SK-N-DZ (cell line): ENCODE data around the gene RCAN1.
A peak's percentile ranks its signal among the peaks of the same experiment; 100 is the strongest.

ENCODE experiments used
- DNase-seq: peaks from one replicate; pipeline ENCODE4 v3.0.0-alpha.2; 2015; ENCODE audit warnings: low spot score

RCAN1 gene

DNA sequence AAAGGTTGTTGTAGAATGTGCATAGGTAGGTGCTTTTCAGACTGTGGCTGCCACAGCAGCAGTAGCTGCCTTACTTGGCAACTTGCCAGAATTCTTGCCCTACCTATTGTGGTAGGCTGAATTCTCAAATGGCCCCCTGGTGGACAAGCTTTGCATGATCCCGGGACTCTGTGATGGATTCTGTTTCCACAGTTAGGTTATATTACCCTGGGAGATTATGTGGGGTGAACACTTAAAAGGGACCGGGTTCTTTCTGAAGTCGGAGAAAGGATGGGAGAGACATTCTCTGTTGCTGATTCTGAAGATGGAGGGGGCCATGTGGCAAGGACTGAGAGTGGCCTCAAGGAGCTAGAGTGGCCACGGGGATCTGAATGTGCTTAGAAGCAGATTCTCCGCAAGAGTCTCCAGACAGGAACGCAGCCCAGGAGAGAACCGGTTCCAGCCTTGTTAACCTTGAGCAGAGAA, 70.8 kb downstream of the RCAN1 start:
- DNase-seq: peak; percentile 51

GRCh38 chr21:34543017-34543416, 71.9 kb downstream of the RCAN1 start:
- no peak for DNase-seq

GRCh38 chr21:34540206-34540605, 74.7 kb downstream of the RCAN1 start:
- no peak for DNase-seq

GRCh38 chr21:34537838-34538237, 77.1 kb downstream of the RCAN1 start:
- DNase-seq: no peak

DNA sequence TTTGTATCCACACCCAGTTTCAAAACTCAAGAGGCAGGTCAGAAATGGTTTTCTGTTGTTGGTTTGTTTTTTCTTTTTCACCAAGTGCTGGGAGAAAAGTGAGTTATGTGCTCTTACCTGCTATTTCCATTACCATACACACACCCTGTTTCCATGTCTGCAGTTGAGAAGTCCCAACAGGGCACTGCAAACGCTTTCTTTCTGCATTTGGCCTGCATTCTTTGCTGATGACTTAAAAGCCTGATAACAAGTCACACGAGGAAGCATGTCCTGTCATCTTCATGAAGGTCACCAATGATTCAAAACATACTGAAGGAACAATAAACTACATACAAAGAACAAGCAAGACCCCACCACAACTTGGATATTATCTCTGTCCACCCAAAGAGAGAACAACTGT, 78.1 kb downstream of the RCAN1 start:
- no peak for DNase-seq

DNA sequence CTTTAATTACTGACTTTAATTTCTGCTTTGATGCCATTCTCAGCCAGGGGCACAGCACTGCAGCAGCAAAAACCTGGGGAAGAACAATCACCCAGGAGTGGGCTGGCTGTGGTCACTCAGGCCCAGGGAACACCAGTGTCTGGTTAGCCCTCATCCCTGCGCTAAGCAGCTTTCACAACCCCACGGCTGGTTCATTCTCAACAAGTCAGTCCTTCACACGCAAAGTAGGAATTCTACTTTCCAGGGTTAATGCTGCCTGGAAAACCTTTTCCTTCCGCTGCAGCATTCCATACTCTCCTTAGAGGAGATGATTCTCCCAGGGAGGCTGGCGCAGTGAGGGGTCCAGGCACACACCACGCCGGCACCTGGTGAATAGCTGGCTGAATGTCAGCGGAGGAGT, 78.6 kb downstream of the RCAN1 start:
- no peak for DNase-seq

- DNase-seq: no peak
These were observed 79.0 kb downstream of the RCAN1 start for GRCh38 chr21:34535886-34536285.

- no peak for DNase-seq
These were observed 80.4 kb downstream of the RCAN1 start for GRCh38 chr21:34534522-34534921.

- no peak for DNase-seq
These were observed 81.0 kb downstream of the RCAN1 start for GRCh38 chr21:34533938-34534337.

DNA sequence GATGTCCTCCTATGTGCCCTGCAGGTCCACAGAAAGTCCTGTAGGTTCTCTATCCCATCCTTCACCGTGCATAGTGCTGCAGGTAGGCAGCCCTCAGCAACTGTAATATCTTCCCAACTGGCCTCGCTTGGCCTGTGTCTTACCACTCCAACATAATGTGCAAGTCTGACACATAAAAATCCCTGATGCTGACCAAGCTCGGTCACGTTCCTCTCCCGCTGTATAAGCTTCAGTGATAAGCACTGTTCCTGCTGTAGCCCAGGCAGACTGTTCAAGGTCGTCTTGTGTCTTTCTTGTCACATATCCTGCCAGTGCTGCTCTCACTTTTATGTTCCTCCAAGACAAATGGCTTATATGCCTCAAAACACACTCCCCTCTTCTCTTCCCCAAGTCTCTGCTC, 83.5 kb downstream of the RCAN1 start:
- no peak for DNase-seq

- DNase-seq: no peak
These were observed 84.7 kb downstream of the RCAN1 start for GRCh38 chr21:34530261-34530660.

- no peak for DNase-seq
These were observed 86.8 kb downstream of the RCAN1 start for GRCh38 chr21:34528131-34528561.

GRCh38 chr21:34526618-34527290, 88.2 kb downstream of the RCAN1 start:
- no peak for DNase-seq

DNA sequence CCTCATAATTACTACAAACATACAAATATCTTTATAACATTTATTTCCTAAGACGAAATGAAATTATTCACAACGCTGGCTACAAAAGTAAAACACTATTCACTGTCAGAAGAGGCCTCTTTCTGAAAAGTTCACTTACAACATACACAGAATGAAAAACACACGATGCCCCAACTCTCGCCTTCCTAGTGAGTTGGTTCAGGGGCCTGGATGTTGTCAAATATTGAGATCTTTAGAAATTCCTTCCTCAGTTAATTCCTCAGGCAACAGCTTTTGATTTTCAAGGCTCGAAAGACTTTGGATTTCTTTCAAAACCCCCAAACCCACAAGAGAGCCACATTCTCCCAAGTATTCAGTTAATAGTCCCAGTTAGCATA, 88.7 kb downstream of the RCAN1 start:
- DNase-seq: no peak

GRCh38 chr21:34524646-34525601, 90.0 kb downstream of the RCAN1 start:
- DNase-seq: no peak

DNA sequence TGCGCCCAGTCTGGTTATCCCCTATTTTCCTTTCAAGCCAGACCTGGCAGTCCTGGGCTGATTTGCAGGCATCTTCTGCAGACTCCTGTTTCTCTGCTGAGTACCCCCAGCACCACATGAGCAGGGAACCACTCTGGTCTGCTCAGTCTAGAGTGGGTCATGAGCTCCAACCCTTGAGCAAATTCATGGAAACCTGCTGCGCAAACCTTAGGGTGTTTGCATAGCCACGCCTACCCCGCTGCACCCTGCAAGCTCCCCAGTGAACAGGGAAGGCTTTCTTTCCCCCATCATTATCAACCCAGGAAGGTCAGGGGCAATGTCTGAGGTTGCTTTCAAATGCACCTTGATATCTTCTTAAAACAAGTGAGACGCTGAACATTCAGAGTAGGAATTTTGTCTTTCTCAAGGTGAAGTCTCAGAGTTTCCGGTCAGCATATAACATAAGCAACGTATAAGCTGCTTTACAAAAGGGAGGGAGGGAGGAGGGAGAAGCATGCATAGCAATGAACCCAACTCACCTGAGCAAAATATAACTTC, 91.8 kb downstream of the RCAN1 start:
- DNase-seq: no peak

DNA sequence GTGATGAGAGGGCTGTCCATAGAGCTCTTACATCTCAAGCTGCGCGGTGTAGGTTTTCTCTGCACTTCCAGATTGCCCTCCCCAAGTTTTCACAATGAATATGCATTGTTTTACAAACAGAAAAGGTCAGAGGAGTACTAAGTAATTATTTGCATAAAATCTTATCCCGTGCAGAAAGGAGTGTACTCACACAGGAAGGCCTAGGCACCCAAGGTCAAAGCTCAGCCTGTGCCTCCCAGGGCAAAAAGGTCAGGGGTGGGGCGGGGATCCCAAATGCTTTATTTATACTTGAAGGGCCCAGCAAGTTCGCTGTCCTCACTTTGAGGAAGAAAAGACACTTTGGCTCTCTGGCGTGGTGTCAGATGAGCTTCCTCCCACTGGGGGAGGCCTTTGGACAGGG, 92.6 kb downstream of the RCAN1 start:
- DNase-seq: no peak

DNA sequence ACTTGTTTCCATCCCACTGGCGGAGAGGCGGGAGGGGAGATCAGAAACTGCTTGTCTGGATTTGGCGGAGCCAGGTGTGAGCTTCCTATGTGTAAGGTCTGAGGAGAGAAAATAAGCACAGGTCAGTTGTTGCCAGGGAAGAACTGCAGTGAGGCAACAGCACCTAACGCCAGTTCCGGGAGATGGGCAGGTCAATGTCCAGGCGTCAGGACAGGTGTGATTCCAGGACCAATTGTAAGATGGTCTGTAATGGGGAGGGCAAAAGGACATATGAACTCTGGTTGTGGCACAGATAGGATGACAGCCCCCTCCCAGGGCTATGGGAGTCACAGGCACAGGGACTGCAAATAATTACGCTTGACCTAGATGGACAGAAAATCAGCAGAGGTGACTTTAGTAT, 93.4 kb downstream of the RCAN1 start:
- no peak for DNase-seq

DNA sequence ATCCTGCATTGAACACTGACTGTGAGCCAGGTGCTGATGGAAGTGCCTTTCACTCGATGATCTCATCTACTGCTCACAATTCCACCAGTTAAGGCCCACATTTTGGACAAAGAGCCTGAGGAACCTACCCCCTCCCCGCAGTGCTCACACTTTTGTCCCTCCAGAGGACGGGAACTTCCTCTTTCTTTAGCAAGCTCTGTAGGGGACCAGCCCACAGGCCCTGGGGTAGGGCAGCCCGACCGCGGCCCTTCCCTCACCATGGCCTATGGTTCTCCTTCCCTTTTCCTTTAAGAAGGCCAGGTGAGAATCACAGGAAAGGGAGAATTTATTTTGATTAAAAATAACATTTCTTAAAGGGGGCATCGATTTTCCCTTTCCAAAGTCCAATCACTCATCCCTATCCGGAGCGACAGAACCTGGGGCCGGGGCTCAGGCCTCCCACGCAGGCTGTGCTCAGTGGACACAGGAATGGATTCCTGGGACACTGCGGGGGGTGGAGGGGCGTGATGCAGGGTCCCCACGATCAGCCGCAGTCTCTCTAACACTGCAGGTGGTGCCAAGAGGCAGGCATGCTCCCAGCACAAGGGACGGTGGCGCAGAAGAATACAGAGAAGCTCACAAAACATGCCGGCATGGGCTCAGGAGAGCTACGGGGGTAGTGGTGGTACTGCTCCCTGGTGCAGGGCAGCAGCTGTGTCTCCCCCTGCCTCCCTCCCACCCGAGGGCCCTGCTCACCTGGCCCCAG, 94.0 kb downstream of the RCAN1 start:
- no peak for DNase-seq

- no peak for DNase-seq
These were observed 94.6 kb downstream of the RCAN1 start for GRCh38 chr21:34520281-34520680.

- DNase-seq: no peak
These were observed 95.2 kb downstream of the RCAN1 start for GRCh38 chr21:34519694-34520093.

DNA sequence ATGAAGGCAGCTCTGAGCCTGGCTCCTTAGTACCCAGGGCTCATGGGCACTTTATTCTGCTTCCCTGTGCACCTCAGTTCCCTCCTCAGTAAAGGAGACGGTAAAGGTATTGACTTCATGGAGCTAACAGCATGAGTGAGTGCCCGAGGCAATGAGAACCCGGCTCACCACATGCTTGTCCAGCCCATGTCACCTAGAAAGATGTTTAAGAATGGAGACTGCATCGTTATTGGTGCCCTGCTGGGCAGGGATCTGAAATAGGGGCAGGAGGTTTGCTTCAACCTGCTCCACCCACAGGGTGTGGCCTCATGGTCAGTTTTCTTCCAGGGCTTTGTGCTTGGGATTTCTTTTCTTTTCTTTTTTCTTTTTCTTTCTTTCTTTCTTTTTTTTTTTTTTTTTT, 95.9 kb downstream of the RCAN1 start:
- no peak for DNase-seq
